HG02973 (cell line): ENCODE measurements around the gene AGBL3.

Experiments
- ATAC-seq: cut with Tn5 transposase; IDR thresholded peaks from one replicate; pipeline ENCODE4 v1.9.1; 2021; ENCODE audit warnings: moderate library complexity; ENCODE audit not compliant: unreplicated experiment

The AGBL3 gene

DNA sequence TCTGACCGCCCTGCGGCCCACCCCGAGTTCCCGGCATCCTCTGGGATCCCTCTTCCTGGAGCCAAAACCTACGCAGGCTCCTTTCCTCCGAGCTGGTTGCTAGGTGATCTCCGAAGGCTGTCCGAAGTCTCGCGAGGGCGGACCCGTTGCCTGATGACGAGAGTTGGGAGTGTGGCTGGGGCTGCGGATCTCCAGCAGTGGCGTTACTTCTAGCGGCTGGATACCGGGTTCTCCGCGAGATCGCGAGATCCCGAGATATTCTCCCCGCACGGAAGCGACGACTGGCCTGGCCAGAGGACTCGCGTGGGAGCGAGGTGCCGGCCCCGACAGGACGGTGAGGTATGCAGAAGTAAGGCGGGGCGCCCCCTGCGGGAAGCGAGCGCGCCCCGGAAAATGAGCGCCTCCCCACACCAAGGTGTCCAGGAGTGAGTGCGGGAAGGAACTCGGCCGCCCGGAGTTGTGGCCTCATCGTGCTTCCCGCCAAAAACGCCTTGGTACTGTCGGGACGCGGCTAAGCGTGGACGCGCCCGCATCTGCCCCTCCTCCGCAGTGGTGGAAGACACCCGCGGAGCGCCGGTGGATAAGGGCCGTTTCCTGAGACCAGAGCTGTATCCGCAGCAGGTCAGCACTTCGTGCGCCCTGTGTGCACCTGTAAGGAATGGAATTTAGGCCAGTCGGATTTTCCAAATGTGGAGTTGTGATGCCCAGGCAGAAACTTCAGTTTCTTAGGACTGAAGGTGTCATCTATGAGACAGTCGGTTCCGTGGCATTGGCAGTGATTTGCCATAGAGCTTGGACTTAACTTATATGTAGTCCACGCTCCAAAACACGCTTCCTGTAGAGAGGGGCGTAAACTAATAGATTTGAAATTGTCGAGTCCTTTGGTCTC, at the start of gene AGBL3:
Gene AGBL3 (plus strand): TSS at position 146 of the 889 bp plus-strand sequence. CDS start 1,426 bp downstream, outside the sequence.
- peak; percentile 86 for ATAC-seq

DNA sequence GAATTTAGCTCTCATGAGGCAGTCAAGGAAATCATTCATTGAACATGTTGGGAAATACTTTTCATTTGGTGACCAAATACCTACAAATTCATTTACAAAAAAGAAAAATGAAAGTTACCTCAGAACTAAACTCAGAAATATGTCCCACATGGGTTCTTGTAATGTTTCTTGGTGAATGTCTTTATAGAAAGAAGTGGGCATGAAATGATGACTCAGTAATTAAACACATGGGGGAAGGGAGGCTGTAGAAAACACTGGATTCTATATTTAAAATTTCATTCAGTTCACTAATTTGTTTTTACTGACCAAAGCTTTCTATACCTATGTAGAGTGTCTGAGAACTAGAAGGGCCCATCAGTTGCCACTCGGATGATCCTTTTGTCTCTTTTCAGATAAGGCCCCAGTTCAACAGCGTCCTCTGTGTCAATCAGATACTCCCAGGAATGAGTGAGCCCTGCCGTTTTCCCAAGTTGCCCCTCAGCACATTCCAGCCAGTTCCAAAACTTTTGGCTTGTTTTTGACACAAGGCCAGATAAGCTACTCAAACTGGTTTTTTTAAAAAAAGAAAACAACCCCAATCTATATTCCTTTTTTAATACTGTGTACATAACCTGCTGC, 49.3 kb upstream of the AGBL3 start:
- no peak for ATAC-seq

DNA sequence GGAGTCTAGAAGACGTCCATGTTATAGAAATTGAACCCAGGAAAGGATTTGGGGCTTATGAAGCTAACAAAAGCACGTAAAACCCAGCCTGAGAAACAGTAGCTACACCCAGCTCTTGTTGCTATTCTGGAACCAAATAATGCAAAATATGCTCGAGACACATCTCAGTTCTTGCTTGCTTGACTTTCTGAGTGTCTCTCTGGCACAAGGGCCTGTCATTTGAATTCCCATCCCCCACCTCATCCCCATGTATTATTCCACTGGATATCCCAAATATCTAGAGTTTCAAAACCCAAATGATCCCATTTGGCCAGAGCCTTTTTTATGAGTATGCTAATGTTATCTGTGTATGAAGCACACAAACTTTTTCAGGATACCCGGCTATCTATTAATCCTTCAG, 48.2 kb upstream of the AGBL3 start:
- ATAC-seq = no peak

DNA sequence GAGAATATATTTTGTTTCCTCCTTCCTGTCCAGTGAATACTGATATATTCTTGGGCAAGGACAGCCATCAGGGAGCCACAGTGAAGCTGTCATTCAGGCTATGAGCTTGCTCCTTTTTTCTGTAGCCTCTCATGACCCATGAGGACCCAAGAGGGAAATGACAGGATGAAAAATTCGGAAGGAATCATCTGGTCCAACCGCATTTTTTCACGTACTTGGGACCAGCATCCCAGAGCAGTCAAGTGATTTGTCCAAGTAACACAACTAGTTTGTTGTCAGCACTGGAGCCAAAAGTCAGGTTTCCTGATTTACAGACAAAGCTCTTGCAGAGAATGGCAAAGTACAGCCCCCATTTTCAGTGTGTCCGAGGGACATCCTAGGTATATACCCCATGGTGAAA, 47.2 kb upstream of the AGBL3 start:
- ATAC-seq = no peak

DNA sequence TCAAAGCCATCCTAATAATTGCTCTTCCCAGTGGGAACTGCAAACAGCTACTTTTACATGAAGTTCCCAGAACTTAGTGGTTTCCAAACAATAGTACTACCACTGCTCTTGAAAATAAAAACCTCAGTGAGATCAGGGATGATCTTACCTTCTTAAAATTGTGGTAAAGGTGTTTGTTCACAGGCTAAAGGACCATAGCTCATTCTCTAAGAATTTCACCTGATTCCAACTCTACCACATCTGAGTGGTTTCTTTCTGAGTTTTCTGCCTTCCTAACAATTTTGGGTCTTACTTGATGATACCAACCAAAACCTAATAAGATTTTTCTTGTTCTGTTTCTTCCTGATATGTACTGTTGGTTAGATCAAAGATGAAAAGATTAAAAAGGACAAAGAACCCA, 45.6 kb upstream of the AGBL3 start:
- ATAC-seq = no peak

DNA sequence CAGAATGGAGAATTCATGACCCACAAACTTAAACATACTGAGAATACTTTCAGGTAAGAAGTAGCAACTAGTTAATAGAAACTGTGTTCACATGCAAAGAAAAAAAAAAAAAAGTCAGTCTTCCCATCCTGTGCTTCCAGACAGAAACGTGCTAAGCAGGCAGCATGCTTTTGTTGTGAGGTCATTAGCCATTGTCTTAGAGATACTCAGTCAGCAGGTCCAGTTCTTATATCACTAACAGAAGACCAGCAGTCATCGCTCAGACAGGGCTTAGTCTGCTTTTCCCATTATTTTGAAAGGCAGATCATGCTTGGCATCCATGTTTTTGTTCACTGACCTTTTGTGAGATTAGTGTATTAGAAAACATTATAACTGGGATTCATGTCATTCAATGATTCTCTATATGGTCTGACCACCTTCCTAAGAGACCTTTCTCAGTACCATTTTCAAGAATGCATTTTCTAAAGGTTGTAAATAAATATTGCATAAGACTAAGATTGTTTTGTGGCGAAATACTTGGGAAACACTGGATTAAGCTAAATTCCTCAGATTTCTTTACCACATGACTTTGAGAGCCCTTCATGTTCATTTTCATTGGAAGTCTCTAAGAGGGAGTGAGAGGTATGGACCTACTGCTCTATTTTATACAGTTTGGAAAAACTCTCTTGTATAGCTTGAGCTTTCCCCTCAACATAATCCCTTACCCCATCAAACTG, 45.0 kb upstream of the AGBL3 start:
- no peak for ATAC-seq

DNA sequence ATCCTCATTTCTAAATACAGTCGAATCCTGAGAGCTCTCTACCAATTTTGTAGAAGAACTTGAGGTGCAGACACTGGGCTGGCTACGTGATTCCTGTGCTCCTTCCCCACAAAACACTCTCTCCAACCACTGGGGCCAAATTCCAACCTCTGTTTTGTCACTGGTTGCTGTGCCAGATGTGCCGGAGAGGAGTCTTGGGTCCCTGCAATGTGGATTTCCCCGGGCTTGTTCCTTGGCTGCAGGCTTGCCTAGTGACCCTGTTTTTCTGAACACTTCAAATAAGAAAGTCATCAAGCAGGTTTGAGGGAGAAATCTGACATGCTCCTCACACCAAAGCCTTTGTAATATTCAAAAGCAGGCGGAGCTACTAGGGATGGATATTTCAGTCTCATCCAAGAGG, 44.4 kb upstream of the AGBL3 start:
- ATAC-seq = no peak

DNA sequence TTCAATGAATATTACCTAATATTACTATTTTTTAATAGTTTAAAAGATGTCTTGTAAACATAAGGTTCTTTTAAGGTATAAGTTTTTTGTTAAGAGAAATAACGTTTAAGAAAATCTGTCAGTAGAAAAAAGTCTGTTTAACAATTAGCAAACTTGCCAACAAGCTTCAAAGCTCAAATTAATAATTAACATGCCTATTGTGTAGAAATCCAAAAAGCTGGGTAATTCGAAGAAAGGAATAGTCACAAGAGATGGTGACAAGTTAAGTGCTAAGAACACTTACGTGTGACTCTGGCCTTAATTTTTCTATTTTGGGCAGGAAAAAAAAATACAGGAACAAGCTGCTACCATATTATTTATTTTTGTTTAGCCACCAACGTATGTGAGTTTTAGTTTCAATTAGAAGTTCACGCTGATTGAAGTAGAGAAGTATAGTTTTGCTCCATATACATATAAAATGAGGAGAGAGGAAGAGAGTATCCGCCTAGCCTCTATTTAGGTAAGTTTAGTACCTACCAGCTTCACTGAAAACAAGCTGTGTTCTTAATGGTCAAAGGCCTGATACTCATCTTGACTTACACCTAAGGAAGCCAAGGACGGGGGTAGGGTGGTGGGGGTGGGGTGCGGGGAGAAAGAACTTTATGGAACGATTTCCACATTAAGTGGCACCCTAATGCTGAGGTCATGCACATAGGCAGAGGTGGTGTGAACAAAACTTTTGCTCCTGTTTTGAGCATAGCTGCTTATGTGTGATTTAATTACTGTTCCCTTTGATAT, 43.4 kb upstream of the AGBL3 start:
- no peak for ATAC-seq

DNA sequence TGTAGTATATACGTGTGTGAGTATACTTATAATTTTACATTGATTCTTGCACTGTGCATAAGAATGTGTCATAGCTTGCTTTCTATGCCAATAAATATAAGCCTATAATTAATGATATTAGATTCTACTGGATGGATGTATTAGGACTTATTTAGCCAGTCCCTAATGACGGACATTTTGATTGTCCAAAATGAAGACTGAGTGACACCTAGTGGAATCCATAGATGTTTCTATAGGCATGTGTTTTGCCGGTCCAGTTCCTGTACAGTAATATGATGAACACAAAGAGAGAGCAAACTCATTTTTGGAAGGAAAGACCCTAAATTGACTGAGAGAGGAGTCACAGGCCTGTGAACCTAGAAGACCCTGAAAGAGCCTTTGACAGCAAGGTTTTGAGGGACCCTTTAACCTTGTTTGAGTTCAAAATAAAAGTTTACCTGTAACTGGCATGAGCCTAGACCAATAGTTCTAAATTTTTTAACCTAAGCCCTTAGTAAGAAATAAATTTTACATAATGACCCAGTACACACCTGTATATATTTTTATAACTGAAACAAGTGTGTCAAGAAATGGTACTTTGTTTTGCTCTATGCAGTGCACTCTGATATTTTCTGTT, 42.4 kb upstream of the AGBL3 start:
- ATAC-seq = peak; percentile 69

DNA sequence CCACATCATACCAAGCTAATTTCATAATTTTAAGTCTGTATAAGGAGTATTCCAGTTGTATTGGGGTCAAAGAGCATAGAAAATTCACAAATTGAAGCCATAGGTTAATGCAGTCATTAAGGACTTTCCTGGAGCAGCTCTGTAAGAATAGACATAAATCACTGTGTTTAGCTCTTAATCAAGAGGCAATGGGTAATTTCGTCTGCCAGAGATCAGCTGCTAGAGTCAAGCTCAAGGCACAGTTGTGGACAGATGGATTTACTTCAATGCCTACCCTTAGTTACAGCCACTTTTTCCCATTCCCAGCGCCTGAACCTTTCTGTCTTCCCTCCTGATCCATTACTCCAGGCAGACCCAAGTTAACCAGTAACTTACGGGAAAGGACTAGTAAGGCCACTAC, 40.6 kb upstream of the AGBL3 start:
- no peak for ATAC-seq

DNA sequence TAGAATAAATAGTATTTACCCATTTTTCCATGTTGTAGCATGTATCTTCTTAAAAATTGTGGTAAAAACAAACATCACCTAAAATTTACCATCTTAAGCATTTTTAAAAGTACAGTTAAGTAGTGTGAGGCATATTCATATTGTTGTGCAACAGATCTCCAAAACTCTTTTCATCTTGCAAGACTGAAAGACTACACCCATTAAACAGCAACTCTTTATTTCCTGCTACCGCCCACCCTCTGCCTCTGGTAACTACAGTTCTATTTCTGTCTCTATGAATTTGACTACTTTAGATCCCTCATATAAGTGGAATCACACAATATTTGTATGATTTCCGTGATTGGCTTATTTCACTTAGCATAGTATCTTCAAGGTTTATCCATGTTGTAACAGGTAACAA, 40.0 kb upstream of the AGBL3 start:
- no peak for ATAC-seq

DNA sequence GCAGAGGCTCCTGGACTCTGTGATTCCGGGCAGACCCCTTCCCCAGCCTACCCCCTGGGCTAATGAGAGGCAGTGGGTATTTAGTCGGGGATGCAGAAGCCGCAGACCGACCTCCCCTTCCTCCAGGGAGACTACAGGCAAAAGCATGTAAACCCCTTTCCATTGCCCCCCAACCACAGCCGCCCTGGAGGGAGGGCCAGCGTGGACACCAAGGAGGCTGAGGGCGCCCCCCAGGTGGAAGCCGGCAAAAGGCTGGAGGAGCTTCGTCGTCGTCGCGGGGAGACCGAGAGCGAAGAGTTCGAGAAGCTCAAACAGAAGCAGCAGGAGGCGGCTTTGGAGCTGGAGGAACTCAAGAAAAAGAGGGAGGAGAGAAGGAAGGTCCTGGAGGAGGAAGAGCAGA, 39.0 kb upstream of the AGBL3 start:
- no peak for ATAC-seq

DNA sequence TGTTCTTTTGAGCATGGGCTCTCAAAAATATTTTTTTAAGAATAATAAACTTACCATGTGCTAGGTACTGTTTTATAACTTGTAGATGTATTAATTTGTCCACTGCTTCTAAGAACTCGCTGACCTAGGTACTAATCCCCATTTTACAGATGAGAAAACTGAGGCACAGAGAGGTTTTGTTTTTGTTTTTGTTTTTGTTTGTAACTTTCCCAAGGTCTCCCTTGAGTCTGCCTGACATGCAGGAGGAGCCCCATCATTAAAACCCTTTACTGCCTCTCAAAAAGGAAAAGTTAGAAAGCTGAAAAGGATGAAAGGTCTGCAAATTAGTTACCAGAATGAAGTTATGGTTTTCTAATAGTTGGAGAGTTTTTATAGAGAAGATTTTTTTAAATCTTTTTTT, 38.5 kb upstream of the AGBL3 start:
- ATAC-seq = no peak

DNA sequence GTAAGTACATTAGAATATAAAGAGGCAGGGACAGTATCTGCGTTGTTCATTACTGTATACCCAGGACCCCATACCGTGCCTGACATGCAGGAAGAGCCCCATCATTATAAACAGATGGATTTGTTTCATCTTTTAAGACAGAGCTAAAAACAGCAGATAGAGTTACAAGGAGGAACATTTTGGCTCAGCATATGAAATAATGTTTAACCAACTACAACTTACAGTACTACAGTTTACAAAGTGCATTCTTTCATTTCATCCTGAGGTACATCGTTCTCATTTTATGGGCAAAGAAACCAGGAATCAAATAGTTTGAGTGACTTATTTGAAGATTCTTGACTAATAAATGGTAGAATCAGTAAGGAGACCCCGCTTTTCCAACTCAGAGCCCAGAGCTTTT, 38.1 kb upstream of the AGBL3 start:
- ATAC-seq = no peak

DNA sequence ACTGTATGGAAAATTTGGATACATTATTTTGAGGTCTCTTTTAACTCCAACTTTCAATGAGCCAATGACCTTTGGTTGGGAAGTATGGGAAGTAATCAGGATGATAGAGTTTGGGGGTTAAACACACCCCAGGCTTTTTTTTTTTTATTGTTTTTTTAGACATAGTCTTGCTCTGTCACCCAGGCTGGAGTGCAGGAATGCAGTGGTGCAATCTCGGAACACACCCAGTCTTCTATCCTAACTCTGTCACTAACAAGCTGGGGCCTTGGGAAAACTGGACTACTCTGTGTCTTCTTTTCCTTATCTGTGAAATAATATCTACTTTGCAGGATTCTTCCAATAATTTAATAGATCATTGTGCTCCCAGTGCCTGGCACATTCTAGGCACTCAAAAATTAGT, 37.6 kb upstream of the AGBL3 start:
- ATAC-seq = no peak

DNA sequence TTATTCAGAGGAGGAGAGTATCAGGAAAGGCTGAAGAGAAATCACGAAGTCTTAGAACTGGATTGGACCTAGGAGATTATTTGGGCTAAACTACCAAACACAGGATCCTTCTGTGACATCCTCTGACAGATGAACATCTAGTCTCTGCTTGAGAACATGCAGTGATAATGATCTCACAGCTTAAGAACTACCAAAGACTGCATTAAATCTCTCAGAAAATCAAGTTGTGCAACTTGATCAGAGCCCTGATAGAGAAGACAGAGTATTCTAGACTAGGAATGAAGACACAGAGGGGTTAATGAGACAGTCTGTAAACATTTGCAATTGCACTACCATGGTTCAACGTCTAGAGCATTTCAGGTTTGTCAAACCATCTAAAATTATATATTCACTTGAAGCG, 37.1 kb upstream of the AGBL3 start:
- no peak for ATAC-seq

DNA sequence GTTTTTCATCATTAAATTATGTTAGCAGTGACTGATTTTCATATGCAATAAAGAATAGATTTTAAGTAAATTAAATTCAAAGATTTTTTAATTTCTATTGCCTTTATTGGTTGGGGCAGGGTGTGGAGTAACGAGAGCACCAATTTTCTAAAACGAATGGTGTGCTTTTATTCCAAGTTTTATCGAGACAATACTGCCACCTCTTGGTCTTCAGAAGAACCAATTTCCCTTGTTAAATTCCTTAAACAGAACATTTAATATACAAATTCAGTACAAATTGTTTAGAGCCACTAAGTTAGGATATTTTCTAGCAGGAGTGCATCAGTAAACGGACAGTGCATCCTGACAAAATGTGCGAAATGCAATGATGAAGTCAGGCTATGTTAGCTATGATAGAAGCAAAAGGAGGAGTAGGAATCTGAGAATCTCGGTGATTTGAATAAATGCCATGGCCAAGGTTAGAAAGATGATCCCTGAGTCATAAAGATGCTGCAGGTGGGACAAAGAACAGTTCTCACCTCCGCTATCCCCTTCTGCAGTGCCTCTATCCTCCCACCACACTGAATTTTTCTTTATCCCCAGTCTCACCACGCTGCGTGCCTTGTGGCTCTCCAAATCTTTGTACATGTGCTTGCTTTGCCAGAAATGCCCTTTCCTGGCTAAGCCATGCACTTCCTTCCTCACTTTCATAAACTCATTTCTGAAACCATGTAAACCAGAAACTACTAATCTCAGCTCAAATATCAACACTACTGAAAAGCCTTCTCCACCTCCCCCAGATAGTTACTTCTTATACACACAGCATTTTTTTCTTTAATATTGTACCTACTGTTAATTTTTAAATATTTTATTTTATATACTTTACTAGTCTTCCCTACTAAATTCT, 31.9 kb upstream of the AGBL3 start:
- no peak for ATAC-seq

DNA sequence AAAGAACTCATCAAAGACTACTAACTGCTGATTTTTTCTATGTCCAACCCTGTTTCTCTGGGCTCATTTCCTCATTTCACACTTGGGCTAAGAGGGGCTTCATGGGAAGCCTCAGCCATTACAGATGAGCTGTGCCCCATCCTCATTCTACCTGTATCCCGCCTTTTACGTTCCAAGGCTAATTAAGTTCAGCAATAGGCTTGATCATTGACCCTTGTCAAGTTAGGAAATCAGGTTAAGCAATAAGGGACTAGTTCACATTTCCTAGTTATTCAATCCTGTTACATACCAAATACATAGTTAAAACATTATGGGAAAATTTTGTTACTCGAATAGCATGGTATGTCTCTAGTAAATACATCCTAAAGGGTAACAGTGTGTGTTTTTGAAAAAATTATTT, 29.3 kb upstream of the AGBL3 start:
- ATAC-seq = no peak

DNA sequence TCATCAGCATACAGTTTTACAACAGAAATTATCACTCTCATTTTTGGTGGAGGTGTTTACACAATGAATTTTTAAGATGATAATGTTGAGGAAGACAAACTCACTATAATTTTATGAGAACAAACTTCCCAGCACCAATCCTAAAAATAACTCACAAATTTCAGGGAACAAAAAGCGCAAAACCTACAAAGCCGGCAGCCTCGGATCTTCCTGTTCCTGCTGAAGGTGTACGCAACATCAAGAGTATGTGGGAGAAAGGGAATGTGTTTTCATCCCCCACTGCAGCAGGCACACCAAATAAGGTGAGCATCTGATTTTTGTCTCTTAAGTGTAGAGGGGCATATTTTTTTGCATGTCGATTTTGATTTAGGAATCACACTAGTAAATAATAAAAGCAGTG, 26.5 kb upstream of the AGBL3 start:
- ATAC-seq = no peak

DNA sequence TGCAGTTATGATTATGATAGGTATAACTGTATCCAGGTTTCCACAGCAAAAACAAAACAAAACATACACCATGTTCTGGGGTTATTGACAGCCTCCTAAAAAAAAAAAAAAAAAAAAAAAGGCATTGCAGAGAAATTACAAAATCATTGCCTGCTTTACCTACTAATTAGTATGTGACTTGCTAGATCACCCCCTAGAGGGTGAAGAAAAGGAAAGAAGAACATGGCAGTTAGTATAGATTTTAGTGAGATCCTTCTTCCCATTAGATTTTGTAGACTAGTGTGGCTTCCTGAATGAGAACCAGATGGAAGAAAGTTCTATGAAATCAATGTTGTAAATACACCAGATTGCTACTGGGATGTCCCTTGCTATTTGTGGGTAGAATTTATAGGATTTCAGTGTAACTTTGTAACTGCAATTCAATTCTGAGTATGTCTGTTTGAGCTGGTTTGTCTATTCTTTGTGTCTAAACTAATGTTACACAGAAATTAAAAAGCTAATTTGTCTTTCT, 24.0 kb upstream of the AGBL3 start:
- no peak for ATAC-seq
